Loucy (cell line): ENCODE data around the gene TAF4.

ENCODE experiments used
- H2AFZ ChIP-seq: fragments of 200-600 bp; sonication (generic); 2 replicates; pipeline ENCODE4 v1.6.0; 2016; ENCODE audit warnings: antibody characterized with exemption, mild to moderate bottlenecking, low read length, moderate library complexity
- H3F3A ChIP-seq: fragments of 200-600 bp; 2 replicates; pipeline ENCODE4 v1.6.0; 2016; ENCODE audit warnings: antibody characterized with exemption, low read depth, mild to moderate bottlenecking
- H3K27me3 ChIP-seq: fragments of 200-600 bp; sonication (generic); 2 replicates; pipeline ENCODE4 v1.6.1; 2014; ENCODE audit warnings: low read length, mild to moderate bottlenecking; ENCODE audit not compliant: insufficient read depth, poor library complexity, severe bottlenecking
- H3K36me3 ChIP-seq: fragments of 200-600 bp; sonication (generic); 2 replicates; pipeline ENCODE4 v1.6.1; 2016; ENCODE audit warnings: low read length; ENCODE audit not compliant: insufficient read depth
- H3K4me1 ChIP-seq: fragments of 200-600 bp; sonication (generic); 2 replicates; pipeline ENCODE4 v1.5.1; 2014; ENCODE audit warnings: low read length, mild to moderate bottlenecking; ENCODE audit not compliant: insufficient read depth, poor library complexity, severe bottlenecking
- H3K4me2 ChIP-seq: fragments of 200-600 bp; sonication (generic); 2 replicates; pipeline ENCODE4 v1.6.0; 2014; ENCODE audit warnings: antibody characterized with exemption, low read length, low read depth, mild to moderate bottlenecking; ENCODE audit not compliant: poor library complexity, severe bottlenecking
- H3K4me3 ChIP-seq: fragments of 200-600 bp; sonication (generic); 2 replicates; pipeline ENCODE4 v1.5.1; 2014; ENCODE audit warnings: low read length, mild to moderate bottlenecking, mixed read lengths; ENCODE audit not compliant: poor library complexity, severe bottlenecking
- H3K79me2 ChIP-seq: fragments of 200-600 bp; sonication (generic); 2 replicates; pipeline ENCODE4 v1.6.1; 2014; ENCODE audit warnings: low read length; ENCODE audit not compliant: insufficient read depth
- H3K9ac ChIP-seq: fragments of 200-600 bp; sonication (generic); 2 replicates; pipeline ENCODE4 v1.6.0; 2014; ENCODE audit warnings: mild to moderate bottlenecking, low read depth, low read length, moderate library complexity; ENCODE audit not compliant: poor library complexity, severe bottlenecking
- H3K9me2 ChIP-seq: fragments of 200-600 bp; sonication (generic); replicated peaks from 2 replicates; pipeline ENCODE4 v1.6.1; 2016; ENCODE audit warnings: low read depth, low read length, mixed read lengths
- H3K9me3 ChIP-seq: fragments of 200-600 bp; sonication (generic); 2 replicates; pipeline ENCODE4 v1.6.1; 2014; ENCODE audit warnings: mild to moderate bottlenecking, antibody characterized with exemption, low read length, low read depth; ENCODE audit not compliant: insufficient read depth
- H4K20me1 ChIP-seq: fragments of 200-600 bp; sonication (generic); 2 replicates; pipeline ENCODE4 v1.6.0; 2014; ENCODE audit warnings: antibody characterized with exemption, low read length, mild to moderate bottlenecking; ENCODE audit not compliant: insufficient read depth, poor library complexity, severe bottlenecking
- EZH2phosphoT487 ChIP-seq: fragments of 200-600 bp; IDR thresholded peaks from 2 replicates; pipeline ENCODE4 v1.6.1; 2018; ENCODE audit warnings: antibody characterized with exemption, mild to moderate bottlenecking, moderate library complexity, borderline replicate concordance
- TF ChIP-seq, protein P1 (sequence below): fragments of 200-600 bp; sonication (generic); conservative IDR thresholded peaks from 2 replicates; pipeline ENCODE4 v1.5.1; 2014; ENCODE audit warnings: mild to moderate bottlenecking, antibody characterized with exemption, low read length

The TAF4 gene

GRCh38 chr20:61997372-61997771 lies 68.3 kb downstream of the TAF4 start:
- TF ChIP-seq, protein P1, sequence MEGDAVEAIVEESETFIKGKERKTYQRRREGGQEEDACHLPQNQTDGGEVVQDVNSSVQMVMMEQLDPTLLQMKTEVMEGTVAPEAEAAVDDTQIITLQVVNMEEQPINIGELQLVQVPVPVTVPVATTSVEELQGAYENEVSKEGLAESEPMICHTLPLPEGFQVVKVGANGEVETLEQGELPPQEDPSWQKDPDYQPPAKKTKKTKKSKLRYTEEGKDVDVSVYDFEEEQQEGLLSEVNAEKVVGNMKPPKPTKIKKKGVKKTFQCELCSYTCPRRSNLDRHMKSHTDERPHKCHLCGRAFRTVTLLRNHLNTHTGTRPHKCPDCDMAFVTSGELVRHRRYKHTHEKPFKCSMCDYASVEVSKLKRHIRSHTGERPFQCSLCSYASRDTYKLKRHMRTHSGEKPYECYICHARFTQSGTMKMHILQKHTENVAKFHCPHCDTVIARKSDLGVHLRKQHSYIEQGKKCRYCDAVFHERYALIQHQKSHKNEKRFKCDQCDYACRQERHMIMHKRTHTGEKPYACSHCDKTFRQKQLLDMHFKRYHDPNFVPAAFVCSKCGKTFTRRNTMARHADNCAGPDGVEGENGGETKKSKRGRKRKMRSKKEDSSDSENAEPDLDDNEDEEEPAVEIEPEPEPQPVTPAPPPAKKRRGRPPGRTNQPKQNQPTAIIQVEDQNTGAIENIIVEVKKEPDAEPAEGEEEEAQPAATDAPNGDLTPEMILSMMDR: no peak
- TF ChIP-seq EZH2phosphoT487: no peak
- H3K4me3 ChIP-seq: no peak overlapping the region
- H3K9me3 ChIP-seq: no peaks in the 10 kb centered on the region
- H2AFZ ChIP-seq: no peak overlapping the region
- no peaks in the 10 kb centered on the region for H3K9me2 ChIP-seq
- H3K79me2 ChIP-seq: no peaks in the 10 kb centered on the region
- H3K4me1 ChIP-seq: peaks cover 9% of the 10 kb centered on the region
- no peak overlapping the region for H3K9ac ChIP-seq
- no peaks in the 10 kb centered on the region for H3K27me3 ChIP-seq
- H3K4me2 ChIP-seq: no peak overlapping the region
- peaks cover 92% of the 10 kb centered on the region for H3K36me3 ChIP-seq
- H3F3A ChIP-seq: no peaks in the 10 kb centered on the region
- H4K20me1 ChIP-seq: no peaks in the 10 kb centered on the region

DNA sequence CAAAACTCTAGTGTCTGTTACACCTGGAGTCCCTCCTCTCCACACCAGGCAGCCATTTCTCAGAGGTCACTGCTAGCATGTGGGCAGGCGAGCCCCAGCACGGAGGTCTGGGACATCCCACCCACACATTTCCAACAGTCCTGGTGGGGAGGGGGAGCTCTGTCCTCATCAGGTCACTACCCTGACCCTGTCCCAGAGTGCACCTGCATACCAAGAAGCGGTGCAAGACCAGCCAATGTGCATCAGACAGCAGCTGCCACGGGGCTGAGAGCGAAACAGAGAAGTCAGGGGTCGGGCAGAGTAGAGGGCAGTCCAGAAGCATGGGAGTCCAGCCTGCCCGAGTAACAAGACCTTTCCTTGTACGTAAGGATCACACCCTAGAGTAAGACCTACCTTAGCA lies 71.1 kb downstream of the TAF4 start:
- no peaks in the 10 kb centered on the region for H3K9me2 ChIP-seq
- TF ChIP-seq, protein P1: no peak
- TF ChIP-seq EZH2phosphoT487: no peak
- H3K27me3 ChIP-seq: no peaks in the 10 kb centered on the region
- peaks cover 89% of the 10 kb centered on the region; the same call in 1 of the 2 replicates for H3K36me3 ChIP-seq
- no peak overlapping the region for H2AFZ ChIP-seq
- H3K4me2 ChIP-seq: no peak overlapping the region
- H3K4me3 ChIP-seq: no peak overlapping the region
- peaks cover 9% of the 10 kb centered on the region for H3K4me1 ChIP-seq
- H3K79me2 ChIP-seq: no peaks in the 10 kb centered on the region
- H3K9me3 ChIP-seq: no peaks in the 10 kb centered on the region
- H3F3A ChIP-seq: no peaks in the 10 kb centered on the region
- no peaks in the 10 kb centered on the region for H4K20me1 ChIP-seq
- H3K9ac ChIP-seq: no peak overlapping the region

DNA sequence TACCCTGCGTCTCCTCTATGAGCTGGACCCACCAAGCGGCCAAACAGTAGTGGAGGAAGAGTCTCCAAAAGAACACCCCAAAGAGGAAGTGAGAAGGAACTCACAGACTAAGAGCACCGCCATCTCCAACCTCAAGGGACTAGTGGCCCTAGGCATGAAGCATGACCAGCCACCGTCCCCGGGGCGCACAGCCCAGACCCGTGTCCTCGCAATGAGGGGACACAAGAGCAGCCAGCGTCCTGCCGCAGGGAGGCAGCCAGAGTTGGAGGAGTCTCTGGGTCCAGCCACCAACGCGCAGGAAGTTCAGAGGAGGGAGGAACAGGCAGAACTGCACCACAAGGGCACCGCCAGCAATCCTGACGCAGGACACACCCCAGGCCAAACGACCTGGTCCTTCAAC lies 72.6 kb downstream of the TAF4 start:
- peaks cover 1% of the 10 kb centered on the region for H3K4me1 ChIP-seq
- no peak overlapping the region for H2AFZ ChIP-seq
- TF ChIP-seq, protein P1: no peak
- no peak for TF ChIP-seq EZH2phosphoT487
- H3K36me3 ChIP-seq: peaks cover 84% of the 10 kb centered on the region; the same call in 1 of the 2 replicates
- H3K4me3 ChIP-seq: no peak overlapping the region
- no peak overlapping the region for H3K4me2 ChIP-seq
- H3K9me3 ChIP-seq: no peaks in the 10 kb centered on the region
- no peaks in the 10 kb centered on the region for H3K27me3 ChIP-seq
- no peaks in the 10 kb centered on the region for H3K79me2 ChIP-seq
- H4K20me1 ChIP-seq: no peaks in the 10 kb centered on the region
- no peaks in the 10 kb centered on the region for H3F3A ChIP-seq
- no peaks in the 10 kb centered on the region for H3K9me2 ChIP-seq
- no peak overlapping the region for H3K9ac ChIP-seq
